Endothelial cell (in vitro differentiated cells): ENCODE results near the gene FBXO39. TPM values are rescaled to one million over a fixed set of nuclear protein-coding genes. Genes with fewer than 3 reads are reported as not detected.

ENCODE experiments used
- DNase-seq: peaks from one replicate; pipeline ENCODE4 v3.0.0; 2021; ENCODE audit warnings: low spot score
- H3K27ac Mint-ChIP-seq: one replicate; pipeline ENCODE4 v1.8.0; 2021; ENCODE audit warnings: mixed read lengths, inconsistent platforms; ENCODE audit not compliant: unreplicated experiment
- H3K27me3 Mint-ChIP-seq: one replicate; pipeline ENCODE4 v1.8.0; 2021; ENCODE audit warnings: mild to moderate bottlenecking, moderate library complexity, mixed read lengths, inconsistent platforms; ENCODE audit not compliant: unreplicated experiment
- H3K36me3 Mint-ChIP-seq: one replicate; pipeline ENCODE4 v1.8.0; 2021; ENCODE audit warnings: mild to moderate bottlenecking, low read depth, mixed read lengths, inconsistent platforms; ENCODE audit not compliant: unreplicated experiment
- H3K4me1 Mint-ChIP-seq: one replicate; pipeline ENCODE4 v1.8.0; 2021; ENCODE audit warnings: mild to moderate bottlenecking, mixed read lengths, inconsistent platforms; ENCODE audit not compliant: unreplicated experiment
- H3K4me3 Mint-ChIP-seq: one replicate; pipeline ENCODE4 v1.8.0; 2021; ENCODE audit warnings: mild to moderate bottlenecking, mixed read lengths, inconsistent platforms; ENCODE audit not compliant: unreplicated experiment
- H3K9me3 Mint-ChIP-seq: one replicate; pipeline ENCODE4 v1.8.0; 2021; ENCODE audit warnings: mixed read lengths, inconsistent platforms; ENCODE audit not compliant: unreplicated experiment
- total RNA-seq: library from RNA; stranded (reverse); fragmentation: NEBNext Ultra II Directional; extraction: Animal tissue kit (Norgen Biotek cat#: 25700); gene quantifications from one replicate; pipeline ENCODE4 v1.2.1, GENCODE V29; 2021; ENCODE audit not compliant: unreplicated experiment
- TF ChIP-seq, protein P1 (sequence below): fragments of 200-600 bp; sonication (generic); IDR thresholded peaks from one replicate; pipeline ENCODE4 v1.5.0; 2021; ENCODE audit warnings: antibody characterized with exemption; ENCODE audit not compliant: unreplicated experiment

Gene FBXO39
- total RNA-seq, 1 donor from 2014 or later, result not detected

DNA sequence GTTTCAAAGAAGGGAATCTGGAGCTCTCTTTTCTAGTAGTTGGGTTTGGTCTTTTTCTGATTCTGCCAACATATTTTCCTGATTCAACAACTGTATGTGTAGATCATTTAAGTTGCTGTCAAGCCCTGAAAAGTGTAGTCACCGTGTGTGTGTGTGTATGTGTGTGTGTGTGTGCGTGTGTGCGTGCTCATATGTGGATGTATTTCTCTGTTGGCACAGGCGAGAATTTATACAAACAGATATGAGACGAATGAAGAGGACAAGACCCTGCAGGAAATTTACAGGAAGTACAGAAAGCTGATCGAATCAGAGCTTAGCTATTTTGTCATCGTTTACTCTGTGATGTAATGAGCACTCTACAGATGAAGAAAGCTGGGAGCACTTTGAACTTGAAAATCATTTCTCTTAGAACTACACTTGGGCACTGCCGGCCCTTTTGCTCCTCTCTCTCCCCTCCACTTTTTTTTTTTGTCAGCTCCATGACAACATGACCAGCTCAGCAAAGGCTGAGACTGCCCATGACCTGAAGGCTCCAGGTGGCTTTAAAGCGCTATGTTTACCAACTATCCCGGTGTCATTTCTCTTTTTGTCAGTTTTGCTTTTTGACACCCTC, 11.2 kb downstream of the FBXO39 start:
- TF ChIP-seq, protein P1, sequence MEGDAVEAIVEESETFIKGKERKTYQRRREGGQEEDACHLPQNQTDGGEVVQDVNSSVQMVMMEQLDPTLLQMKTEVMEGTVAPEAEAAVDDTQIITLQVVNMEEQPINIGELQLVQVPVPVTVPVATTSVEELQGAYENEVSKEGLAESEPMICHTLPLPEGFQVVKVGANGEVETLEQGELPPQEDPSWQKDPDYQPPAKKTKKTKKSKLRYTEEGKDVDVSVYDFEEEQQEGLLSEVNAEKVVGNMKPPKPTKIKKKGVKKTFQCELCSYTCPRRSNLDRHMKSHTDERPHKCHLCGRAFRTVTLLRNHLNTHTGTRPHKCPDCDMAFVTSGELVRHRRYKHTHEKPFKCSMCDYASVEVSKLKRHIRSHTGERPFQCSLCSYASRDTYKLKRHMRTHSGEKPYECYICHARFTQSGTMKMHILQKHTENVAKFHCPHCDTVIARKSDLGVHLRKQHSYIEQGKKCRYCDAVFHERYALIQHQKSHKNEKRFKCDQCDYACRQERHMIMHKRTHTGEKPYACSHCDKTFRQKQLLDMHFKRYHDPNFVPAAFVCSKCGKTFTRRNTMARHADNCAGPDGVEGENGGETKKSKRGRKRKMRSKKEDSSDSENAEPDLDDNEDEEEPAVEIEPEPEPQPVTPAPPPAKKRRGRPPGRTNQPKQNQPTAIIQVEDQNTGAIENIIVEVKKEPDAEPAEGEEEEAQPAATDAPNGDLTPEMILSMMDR, result no peak
- no peaks in the 10 kb centered on the region for H3K9me3 Mint-ChIP-seq
- peak overlapping the region; percentile 10 for H3K4me3 Mint-ChIP-seq
- DNase-seq, result no peak
- peak overlapping the region; percentile 50 for H3K27ac Mint-ChIP-seq
- H3K27me3 Mint-ChIP-seq, result peaks cover 2% of the 10 kb centered on the region
- H3K36me3 Mint-ChIP-seq, result no peaks in the 10 kb centered on the region
- H3K4me1 Mint-ChIP-seq, result peaks cover 19% of the 10 kb centered on the region

DNA sequence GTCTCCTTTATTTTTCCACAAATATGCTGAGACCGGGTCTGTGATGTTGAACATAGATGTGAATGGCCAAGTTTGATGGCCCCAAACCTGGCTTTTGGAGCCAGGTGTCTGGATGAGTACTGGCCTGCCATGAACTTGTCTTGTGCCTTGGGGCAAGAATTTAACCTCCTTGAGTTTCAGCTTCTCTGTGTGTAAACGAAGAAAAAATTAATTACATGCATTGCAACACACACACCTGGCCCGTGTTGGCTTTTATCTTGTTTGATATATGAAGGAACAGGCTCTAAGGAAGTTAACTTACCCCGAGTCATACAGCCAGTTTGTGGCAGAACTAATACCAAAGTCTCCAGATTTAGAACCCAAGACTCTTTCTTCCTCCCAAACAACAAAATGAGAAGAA, 13.1 kb downstream of the FBXO39 start:
- TF ChIP-seq, protein P1, result no peak
- no peak overlapping the region for H3K27ac Mint-ChIP-seq
- no peak overlapping the region for H3K4me3 Mint-ChIP-seq
- no peaks in the 10 kb centered on the region for H3K9me3 Mint-ChIP-seq
- no peak for DNase-seq
- H3K27me3 Mint-ChIP-seq, result peaks cover 5% of the 10 kb centered on the region
- peaks cover 26% of the 10 kb centered on the region for H3K4me1 Mint-ChIP-seq
- H3K36me3 Mint-ChIP-seq, result no peaks in the 10 kb centered on the region

DNA sequence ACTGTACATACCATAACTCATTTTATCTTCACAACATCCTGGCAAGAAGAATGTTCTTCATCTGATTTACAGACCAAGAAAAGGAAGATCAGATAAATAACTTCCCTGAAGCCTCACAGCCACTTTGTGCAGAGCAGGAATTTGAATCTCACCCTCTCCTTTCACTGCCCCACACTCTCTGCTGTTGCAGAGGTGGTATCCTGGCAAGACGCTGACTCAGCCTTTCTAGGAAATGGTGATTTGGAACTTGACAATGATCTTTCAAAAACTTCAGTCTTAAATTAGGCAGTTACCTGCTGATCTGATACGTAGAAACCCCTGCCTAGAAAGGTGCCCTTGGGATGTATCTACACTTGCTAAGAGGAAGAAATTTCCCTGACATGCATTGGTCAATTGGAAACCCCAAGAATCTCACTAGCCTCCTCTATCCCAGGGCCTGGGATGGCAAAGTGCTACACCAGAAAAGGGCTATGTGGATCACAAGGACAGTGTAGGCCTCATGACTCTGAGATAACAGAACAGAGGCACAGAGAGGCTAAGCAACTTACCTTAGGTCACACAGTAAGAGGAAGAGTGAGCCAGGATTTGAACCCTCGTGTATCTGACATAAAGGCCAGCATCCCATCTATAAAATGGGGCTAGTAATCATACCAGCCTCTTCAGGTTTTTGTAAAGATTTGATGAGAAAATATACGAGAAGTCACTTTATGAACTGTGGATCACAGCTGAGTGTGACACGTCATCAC, 17.9 kb downstream of the FBXO39 start:
- Mint-ChIP-seq H3K4me3 (no peak overlapping the region), H3K9me3 (no peaks in the 10 kb centered on the region), H3K27me3 (peaks cover 5% of the 10 kb centered on the region), H3K4me1 (peaks cover 8% of the 10 kb centered on the region), H3K27ac (no peak overlapping the region), H3K36me3 (no peaks in the 10 kb centered on the region)
- DNase-seq, result no peak
- TF ChIP-seq, protein P1, result no peak

DNA sequence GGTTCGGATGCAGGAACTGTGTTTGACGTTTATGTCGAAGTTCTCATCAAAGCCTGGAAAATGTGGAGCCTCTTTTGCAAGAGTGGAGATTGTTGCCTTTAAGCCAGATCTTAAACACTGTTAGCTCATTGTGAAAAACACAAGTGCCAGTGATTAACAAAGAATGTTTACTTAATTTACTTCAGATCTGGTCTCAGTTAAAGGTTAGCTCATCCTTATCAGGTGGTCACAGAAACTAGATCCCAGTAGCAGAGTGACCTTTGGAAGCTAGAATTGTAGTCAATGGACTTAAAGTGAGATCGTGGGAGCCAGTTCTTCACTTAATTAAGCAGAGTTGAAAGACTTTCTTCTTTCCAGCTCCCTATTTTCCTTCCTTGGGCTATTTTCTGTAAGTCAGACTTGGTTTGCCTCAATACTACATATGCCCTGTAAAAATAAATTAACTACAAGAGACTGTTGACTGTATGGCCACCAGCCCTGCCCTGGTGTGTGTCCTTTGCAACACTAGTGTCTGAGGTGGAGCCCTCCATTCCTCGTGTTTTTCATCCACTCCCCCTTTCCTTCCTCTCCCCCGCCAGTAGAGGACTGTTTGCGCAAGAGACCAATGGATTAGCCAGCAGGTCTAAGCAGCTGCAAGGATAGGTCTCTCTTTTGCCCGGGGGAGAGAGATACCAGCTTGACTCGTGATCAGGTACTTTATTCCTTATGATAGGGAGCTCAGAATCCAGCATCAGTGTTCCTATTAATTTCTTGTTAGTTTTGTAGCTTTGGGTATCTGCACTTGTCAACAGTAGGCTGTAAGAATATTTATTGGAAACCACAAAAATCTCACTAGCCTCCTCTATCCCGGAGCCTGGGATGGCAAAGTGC, 20.2 kb downstream of the FBXO39 start:
- H3K36me3 Mint-ChIP-seq, result no peaks in the 10 kb centered on the region
- TF ChIP-seq, protein P1, result no peak
- peaks cover 5% of the 10 kb centered on the region for H3K27me3 Mint-ChIP-seq

More for the DNA sequence above, 20.2 kb downstream of the FBXO39 start:
- Mint-ChIP-seq H3K4me3 (no peak overlapping the region), H3K9me3 (no peaks in the 10 kb centered on the region), H3K27ac (no peak overlapping the region), H3K4me1 (peaks cover 8% of the 10 kb centered on the region)
- DNase-seq, result no peak
